Right forelimb (tissue), 1 donor: ENCODE data around the gene POPDC3.
"Not testable (repeated sequence)": the region's sequence is repeated elsewhere in the genome, so short reads cannot be mapped to it uniquely, and the experiment has no call there.

Experiments
- DNase-seq: peaks from one replicate; pipeline ENCODE4 v3.0.0-alpha.2; 2018

POPDC3 gene

DNA sequence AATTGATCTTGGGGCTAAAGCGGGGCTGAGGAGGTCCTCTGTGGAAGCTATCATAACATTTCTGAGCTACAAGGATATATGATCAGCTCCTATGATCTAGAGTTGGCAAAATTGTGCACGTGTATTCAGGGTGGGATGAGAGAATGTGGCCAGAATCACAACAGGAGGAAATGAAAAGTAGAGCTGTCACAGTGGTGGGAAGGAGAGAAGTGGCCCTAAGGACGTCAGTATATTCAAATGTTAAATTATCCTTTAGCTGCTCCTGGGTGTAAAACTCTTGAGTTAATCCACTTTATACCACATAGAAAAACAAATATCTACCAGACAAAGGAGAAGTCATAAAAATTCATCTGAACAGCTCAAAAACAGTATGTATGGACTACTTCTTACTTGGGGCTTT, 14.8 kb upstream of the POPDC3 start:
- no peak for DNase-seq

DNA sequence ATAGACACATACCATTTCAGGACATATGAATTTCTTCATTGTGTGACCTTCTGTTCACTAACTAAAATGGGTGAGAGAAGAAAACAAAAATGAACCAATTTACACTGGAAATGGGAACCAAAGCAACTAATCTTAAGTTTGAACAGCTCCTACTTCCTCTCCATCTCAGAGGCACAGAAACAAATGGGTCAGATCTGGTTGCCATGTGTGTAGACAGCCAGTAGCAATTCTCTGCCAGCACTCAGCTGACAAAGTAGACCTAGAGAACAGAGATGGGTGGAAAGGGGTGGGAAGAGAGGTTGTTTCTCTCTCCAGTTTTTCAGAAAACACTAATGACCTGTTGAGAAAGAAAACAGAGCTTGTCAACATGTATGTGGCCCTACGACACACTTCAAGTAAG, 14.3 kb upstream of the POPDC3 start:
- DNase-seq, result no peak

DNA sequence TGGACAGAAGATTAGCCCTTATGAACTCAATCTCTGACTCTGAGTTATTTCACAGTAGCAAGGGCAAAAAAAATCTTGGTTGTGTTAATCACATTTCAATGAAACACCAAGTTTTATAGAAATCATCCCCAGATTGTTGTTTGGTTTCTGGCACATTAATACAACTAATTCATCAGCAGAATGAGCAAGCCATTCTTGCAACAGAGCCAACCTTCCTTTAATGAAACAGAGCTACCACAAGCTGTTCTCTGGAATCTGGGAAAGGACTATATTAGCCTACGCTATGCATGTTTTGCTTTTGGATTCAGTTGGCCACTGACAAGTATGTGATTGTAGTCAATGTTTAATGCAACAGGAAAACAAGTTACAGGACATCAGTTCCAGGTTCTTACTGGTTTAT, 13.8 kb upstream of the POPDC3 start:
- no peak for DNase-seq

GRCh38 chr6:105192707-105193465, 13.1 kb upstream of the POPDC3 start:
- no peak for DNase-seq

GRCh38 chr6:105191351-105191750, 11.5 kb upstream of the POPDC3 start:
- DNase-seq, result no peak

DNA sequence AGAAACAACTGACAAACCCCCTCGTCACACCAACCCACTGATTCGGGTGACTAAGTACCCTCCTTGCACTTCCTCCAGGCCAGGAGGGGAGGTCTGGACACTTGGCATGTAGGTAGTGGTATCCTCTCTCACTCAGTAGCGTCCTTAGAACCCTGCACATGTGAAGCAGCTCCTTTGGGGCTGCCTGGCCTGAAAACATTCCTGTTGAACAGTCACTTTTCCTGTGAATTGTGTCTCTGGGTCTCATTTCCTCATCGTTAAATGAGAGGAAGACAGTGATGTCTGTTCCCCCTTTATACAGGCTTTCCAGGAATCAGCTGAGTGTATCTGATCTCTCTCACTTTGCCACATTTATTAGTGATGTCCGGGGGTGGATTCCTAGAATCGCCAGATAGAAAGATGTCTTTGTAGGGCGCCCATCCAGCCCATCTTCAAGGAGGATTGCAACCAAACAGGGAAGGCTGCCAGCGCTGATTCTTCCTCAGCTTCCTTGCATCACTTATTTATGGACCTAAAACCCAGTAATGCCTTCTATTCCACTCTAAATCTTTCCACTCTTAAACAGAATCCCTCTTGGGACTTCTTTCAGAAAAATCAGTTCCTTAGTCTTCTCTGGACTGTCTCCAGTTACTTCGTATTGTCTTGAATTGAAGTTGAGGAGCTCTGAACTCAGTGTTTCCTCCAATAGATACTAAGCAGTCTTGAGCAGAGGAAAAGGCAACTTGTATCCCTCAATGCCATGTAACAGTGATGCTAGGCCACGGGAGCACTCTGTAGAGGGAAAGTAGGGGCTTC, 9.4 kb upstream of the POPDC3 start:
- no peak for DNase-seq

GRCh38 chr6:105188251-105188650, 8.4 kb upstream of the POPDC3 start:
- no peak for DNase-seq

DNA sequence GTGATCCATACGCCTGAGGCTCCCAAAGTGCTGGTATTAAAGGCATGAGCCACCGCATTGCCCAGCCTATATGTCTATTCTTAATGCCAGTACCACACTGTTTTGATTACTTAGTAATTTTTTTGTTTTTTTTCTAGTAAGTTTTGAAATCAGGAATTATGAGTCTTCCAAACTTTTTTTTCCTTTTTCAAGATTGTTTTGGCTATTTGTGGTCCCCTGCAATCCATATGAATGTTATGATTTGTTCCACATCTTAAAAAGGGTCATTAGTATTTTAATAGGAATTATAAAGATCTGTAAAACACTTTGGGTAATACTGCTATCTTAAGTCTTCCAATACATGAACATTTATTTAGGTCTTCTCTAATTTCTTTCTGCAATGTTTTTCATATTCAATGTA, 6.8 kb upstream of the POPDC3 start:
- no peak for DNase-seq

DNA sequence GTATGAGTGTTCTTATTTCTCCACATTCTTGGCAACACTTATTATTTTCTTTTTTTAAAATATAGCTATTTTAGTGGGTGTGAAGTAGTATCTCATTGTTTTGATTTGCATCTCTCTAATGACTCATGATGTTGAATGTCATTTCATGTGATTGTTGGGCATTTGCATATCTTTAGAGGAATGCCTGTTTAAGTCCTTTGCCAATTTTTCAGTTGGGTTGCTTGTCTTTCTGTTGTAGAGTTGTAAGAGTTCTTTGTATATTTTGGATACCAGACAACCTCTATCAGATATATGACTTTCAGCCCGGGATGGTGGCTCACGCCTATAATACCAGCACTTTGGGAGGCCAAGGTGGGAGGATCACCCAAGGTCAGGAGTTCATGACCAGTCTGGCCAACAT, 5.1 kb upstream of the POPDC3 start:
- no peak for DNase-seq

- DNase-seq, result no peak
Observed at GRCh38 chr6:105181981-105182515, 2.2 kb upstream of the POPDC3 start.

DNA sequence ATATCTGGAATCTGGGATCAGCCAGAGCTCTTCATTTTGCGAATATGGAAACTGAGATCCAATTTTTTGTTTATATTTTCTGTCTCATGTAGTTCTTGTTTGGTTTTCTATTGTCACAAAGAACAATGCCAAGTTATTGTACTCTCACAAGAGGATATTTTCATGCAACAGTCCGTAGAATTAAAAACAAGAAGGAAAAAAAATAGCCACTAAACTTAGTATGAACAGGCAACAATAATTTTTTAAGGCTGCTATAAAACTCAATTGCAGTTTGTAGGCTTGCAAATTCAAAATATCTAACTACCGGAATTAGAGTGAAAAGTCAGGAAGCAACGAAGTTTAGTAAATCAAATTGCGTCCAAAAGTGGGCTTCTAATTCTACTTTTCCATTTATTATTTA, 1.2 kb downstream of the POPDC3 start:
- DNase-seq, result no peak

- DNase-seq, result no peak
Observed at GRCh38 chr6:105178110-105178509, 1.7 kb downstream of the POPDC3 start.

DNA sequence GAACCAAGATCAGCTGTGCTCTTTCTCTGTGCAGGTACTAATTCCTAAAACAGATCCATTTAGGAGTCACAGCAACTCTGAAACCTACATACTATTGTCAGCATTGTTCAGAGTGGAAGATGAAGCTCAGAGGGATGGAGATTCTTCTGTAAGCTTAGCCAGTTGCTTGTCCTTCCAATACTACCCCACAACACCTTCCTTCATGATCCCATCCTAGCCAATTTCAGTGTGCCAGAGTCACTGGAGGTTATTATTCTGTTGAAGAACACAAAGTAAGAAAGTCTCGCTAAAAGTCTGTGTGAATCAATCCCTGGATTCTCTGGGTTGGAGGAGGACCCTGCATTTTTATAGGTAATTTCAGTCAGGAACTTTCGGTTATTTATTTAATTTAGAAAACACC, 2.3 kb downstream of the POPDC3 start:
- no peak for DNase-seq

GRCh38 chr6:105174512-105174911, 5.3 kb downstream of the POPDC3 start:
- DNase-seq, result no peak

DNA sequence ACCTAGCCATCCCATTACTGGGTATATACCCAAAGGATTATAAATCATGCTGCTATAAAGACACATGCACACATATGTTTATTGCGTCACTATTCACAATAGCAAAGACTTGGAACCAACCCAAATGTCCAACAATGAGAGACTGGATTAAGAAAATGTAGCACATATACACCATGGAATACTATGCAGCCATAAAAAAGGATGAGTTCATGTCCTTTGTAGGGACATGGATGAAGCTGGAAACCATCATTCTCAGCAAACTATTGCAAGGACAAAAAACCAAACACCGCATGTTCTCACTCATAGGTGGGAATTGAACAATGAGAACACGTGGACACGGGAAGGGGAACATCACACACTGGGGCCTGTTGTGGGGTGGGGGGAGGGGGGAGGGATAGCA, 7.3 kb downstream of the POPDC3 start:
- DNase-seq, result not testable (repeated sequence)

DNA sequence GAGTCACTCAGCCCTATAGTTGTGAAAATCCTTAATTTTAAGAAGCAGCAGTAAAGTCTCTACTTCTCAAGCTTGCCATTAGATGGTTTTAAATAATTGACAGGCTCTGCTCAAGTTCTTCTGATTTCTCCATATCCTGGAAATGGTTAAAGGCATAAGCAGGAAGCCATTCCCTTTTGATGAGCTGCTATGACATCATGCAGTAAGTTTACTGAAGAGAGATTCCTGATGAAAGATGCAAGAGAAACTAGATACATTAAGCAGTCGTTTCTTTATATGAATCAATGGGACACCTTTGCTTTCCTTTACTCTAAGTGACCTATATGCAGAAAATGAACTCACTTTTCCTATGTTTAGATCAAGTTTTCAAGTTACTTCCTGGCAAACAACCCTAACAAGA, 9.8 kb downstream of the POPDC3 start:
- no peak for DNase-seq

DNA sequence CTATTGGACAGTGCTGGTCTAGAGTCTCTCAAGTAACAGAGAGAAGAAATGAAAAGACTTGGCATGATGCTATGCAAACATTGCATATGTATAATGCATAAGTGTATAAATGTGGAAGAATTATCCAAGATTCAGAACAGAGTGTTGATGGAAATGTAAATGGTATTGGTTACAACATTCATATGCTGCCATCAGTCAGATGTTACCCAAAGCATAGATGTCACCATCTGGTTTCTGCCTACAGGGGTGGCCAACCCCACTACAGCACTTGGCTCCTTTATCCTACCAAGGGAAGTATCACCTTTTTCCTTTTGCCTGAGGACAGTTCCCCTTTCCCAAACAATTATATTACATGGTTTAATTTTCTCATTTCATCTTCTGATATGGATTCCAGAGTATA, 11.9 kb downstream of the POPDC3 start:
- DNase-seq, result no peak

DNA sequence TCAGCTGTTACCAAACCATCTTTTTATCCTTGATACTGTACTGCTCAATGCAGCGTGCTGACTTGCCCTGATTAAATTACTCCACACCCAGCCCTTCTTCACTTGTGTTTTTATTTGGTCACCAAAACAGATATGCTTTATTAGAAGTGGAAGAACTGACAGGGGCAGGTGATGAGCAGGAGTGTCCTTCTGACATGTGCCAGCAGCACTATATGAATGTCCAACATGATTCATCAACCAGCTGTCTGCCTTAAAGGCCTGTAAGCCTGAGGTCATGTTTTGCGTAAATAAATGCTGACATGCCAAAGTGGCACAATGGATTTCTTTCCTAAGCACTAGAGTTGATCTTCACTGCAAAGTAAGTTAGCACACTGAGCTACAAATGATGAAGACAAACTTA, 15.4 kb downstream of the POPDC3 start:
- DNase-seq, result no peak

GRCh38 chr6:105163183-105163582, 16.6 kb downstream of the POPDC3 start:
- DNase-seq, result no peak

- DNase-seq, result no peak
Observed at GRCh38 chr6:105162377-105162776, 17.4 kb downstream of the POPDC3 start.

DNA sequence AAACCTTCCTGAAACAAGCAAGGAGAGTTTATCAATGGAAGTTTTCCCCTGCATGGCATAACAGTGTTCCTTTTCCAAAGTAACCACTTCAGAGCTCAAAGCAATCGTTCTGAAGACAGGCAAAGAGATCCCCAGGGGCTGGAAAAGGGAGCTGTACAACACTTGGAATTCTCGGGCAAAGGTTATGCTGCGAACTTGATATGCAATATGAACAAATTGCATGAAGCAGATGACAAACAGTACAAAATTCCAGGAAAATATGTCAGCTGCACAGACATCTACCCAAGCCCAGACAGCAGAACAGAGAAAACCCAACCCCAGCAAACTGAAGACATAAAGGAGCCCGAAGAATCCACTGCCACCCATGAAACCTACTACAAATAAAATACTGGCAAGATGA, 18.4 kb downstream of the POPDC3 start:
- DNase-seq, result no peak

GRCh38 chr6:105153676-105154075, 26.1 kb downstream of the POPDC3 start:
- no peak for DNase-seq

GRCh38 chr6:105152880-105153279, 26.9 kb downstream of the POPDC3 start:
- no peak for DNase-seq

DNA sequence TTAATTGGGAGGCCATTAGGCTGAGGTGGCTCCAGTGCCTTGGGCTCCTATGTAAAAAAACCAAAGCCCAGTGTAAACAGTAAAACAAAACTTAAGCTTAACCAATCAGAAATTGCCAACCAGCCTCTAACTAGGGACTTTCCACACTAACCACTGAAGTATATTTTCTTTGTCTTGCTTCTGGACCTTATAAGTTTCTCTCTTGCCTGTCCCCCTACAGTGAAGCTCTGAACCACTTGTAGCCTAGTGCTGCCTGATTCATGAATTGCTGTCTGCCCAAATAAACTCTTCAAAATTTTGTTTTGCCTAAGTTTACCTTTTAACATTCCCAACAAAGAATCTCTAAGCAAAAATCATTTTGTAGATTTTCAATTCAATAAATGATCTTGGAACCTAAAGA, 28.2 kb downstream of the POPDC3 start:
- DNase-seq, result no peak
